Activated CD4-positive, alpha-beta memory T cell treated with anti-CD3 and anti-CD28 coated beads for 36 hours (primary cell): ENCODE results near the gene IP6K3. TPM values are rescaled to one million over a fixed set of nuclear protein-coding genes. Genes with fewer than 3 reads are reported as not detected.

Experiments
- microRNA-seq: library from miRNA; unstranded; fragments of <30 nt; microRNA quantifications from one replicate; pipeline ENCODE4 v1.2.0, GENCODE V29; 2022; ENCODE audit warnings: borderline number of aligned reads, borderline microRNAs expressed, borderline replicate concordance
- total RNA-seq, 2 experiments: library from RNA; stranded (reverse); gene quantifications; one replicate each; pipeline ENCODE4 v1.2.3, GENCODE V29; 2021

The IP6K3 gene
- total RNA-seq, 2 experiments from 2014 or later, result not detected

Small RNA genes within 50 kb of the gene (microRNA-seq; reads per million reads assigned to microRNA genes)
- gene MIR3934, result 13.4 reads per million, percentile 38 among the genes with 10 or more reads in this experiment

Other genes with a start within 250 kb of the IP6K3 start
- gene BAK1, start 166.6 kb downstream of the IP6K3 start, total RNA-seq, result 10 to 100 TPM; 56.3 to 57.7 TPM
- 10 to 100 TPM; 41.6 to 45.6 TPM for gene ITPR3, start 125.6 kb downstream of the IP6K3 start, total RNA-seq
- gene UQCC2, start 35.2 kb downstream of the IP6K3 start, total RNA-seq, result 100 to 1,000 TPM; 157 to 160 TPM
- 10 to 100 TPM; 51.4 to 54.8 TPM for gene LEMD2, start 42.2 kb upstream of the IP6K3 start, total RNA-seq
- gene MLN, start 57.1 kb upstream of the IP6K3 start, total RNA-seq, result not detected